ENCODE results near the gene DISC1.
A peak's percentile ranks its signal among the peaks of the same experiment; 100 is the strongest.
"Not testable (repeated sequence)": the region's sequence is repeated elsewhere in the genome, so short reads cannot be mapped to it uniquely, and the experiment has no call there.

Gene DISC1

DNA sequence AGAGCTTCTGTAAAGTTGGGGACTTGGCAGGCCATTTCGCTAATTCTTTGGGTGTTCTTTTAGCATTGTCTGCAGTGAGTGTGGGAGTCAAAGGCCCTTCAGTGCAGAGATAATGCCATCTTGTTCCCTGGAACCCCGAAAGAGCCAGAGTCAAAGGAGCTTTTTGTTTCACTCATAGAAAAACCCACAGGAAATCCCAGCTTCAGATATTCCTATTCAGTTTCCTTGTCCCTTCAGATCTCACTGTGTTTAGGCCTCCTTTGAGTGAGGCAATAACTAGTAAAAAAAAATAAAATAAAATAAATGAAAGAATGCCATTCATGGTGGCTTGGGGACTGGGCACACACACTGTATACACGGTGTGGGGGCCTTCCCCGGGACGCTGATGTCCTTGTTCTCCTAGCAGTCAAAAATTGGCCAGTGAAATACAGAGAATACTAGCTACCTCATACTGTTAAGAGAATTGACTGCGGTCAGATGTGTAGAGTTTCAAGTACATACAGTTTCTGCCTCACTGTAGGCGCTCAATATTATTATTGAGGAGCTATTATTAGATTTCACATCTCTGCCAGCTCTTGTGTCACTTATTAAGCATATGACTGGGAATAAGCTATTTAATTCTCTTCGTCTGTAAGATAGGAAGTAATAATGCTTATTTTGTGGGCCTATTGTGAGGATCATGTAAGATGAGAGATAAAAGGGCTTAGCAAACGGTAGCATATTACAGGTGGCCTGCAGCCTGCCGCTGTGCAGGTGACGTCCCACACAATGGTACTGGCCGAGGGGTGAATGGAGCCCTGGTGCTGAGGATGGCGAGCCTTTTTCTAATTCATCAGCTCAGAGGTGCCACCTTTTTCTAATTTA lies 16.7 kb downstream of the DISC1 start:
- no peak for DNase-seq (ENCODE audit: low read depth)
- H3K4me3 ChIP-seq (ENCODE audit: low read depth, low read length), result no peak overlapping the region
- TF ChIP-seq, protein P1, sequence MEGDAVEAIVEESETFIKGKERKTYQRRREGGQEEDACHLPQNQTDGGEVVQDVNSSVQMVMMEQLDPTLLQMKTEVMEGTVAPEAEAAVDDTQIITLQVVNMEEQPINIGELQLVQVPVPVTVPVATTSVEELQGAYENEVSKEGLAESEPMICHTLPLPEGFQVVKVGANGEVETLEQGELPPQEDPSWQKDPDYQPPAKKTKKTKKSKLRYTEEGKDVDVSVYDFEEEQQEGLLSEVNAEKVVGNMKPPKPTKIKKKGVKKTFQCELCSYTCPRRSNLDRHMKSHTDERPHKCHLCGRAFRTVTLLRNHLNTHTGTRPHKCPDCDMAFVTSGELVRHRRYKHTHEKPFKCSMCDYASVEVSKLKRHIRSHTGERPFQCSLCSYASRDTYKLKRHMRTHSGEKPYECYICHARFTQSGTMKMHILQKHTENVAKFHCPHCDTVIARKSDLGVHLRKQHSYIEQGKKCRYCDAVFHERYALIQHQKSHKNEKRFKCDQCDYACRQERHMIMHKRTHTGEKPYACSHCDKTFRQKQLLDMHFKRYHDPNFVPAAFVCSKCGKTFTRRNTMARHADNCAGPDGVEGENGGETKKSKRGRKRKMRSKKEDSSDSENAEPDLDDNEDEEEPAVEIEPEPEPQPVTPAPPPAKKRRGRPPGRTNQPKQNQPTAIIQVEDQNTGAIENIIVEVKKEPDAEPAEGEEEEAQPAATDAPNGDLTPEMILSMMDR (IDR thresholded peaks at IDR 0.05; ENCODE audit: control insufficient read depth, extremely low read depth, insufficient read depth), result no peak

DNA sequence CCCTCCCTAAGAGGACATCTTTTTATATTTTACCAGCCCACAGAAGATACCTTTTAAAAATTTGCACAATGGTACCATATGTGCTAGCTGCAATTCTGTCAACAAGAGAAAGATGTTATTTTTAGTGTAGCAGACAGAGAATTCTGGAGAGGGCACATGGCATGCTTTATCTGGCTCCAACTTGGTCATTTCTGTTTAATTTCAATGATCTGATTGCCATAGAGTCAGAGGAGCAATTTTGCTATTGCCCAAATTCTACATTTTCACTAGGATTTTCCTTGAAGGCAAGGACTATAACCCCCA lies 17.3 kb downstream of the DISC1 start:
- DNase-seq (ENCODE audit: low read depth), result no peak
- no peak overlapping the region for H3K4me3 ChIP-seq (ENCODE audit: low read depth, low read length)
- TF ChIP-seq, protein P1 (IDR thresholded peaks at IDR 0.05; ENCODE audit: control insufficient read depth, extremely low read depth, insufficient read depth), result no peak

DNA sequence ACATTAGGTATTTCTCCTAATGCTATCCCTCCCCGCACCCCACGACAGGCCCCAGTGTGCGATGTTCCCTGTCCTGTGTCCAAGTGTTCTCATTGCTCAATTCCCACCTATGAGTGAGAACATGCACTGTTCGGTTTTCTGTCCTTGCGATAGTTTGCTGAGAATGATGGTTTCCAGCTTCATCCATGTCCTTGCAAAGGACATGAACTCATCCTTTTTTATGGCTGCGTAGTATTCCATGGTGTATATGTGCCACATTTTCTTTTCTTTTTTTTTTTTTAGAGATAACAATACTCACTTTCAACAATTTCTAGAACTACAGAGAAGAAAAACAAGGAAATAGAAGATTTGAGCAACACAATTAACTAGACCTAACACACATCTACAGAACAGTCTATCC lies 19.0 kb downstream of the DISC1 start:
- H3K4me3 ChIP-seq (ENCODE audit: low read depth, low read length); DNase-seq (ENCODE audit: low read depth): not testable (repeated sequence)

DNA sequence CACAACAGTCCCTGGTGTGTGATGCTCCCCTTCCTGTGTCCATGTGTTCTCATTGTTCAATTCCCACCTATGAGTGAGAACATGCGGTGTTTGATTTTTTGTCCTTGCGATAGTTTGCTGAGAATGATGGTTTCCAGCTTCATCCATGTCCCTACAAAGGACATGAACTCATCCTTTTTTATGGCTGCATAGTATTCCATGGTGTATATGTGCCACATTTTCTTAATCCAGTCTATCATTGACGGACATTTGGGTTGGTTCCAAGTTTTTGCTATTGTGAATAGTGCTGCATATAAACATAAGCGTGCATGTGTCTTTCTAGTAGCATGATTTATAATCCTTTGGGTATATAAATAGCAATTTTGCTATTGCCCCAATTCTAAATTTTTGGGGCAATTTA lies 19.6 kb downstream of the DISC1 start:
- H3K4me3 ChIP-seq (ENCODE audit: low read depth, low read length); DNase-seq (ENCODE audit: low read depth): not testable (repeated sequence)

DNA sequence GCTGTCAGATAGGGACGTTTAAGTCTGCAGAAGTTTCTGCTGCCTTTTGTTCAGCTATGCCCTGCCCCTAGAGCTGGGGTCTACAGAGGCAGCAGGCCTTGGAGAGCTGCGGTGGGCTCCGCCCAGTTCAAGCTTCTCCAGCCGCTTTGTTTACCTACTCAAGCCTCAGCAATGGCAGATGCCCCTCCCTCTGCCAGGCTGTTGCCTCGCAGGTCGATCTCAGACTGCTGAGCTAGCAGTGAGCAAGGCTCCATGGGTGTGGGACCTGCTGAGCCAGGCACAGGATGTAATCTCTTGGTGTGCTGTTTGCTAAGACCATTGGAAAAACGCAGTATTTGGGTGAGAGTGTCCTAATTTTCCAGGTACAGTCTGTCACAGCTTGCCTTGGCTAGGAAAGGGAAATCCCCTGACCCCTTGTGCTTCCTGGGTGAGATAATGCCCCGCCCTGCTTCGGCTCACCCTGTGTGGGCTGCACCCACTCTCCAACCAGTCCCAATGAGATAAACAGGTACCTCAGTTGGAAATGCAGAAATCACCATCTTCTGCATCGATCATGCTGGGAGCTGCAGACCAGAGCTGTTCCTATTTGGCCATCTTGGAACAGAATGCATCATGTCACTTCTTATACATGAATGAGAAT lies 25.2 kb downstream of the DISC1 start:
- H3K4me3 ChIP-seq (ENCODE audit: low read depth, low read length), result not testable (repeated sequence)
- DNase-seq (ENCODE audit: low read depth), result peak; percentile 1

DNA sequence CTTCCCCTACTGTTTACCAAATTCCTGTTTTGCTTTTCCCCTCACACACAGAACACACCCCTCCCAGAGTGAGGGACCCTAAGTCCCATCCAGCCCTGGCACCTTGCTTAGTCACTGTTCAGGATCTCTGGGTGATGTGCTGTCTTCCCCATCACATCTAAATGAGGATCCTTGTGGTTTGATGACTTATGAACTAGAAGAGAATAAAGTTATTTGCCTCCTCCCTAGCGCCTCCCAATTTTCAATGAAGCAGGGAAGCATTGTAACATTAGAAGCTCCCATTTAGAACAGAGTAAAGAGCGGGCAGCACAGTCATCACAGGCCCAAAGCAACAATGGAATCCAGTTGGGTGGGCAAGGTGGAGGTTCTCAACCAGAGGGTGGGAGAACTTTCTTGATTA lies 27.0 kb downstream of the DISC1 start:
- TF ChIP-seq, protein P1 (IDR thresholded peaks at IDR 0.05; ENCODE audit: control insufficient read depth, extremely low read depth, insufficient read depth), result no peak
- no peak overlapping the region for H3K4me3 ChIP-seq (ENCODE audit: low read depth, low read length)
- DNase-seq (ENCODE audit: low read depth), result no peak

DNA sequence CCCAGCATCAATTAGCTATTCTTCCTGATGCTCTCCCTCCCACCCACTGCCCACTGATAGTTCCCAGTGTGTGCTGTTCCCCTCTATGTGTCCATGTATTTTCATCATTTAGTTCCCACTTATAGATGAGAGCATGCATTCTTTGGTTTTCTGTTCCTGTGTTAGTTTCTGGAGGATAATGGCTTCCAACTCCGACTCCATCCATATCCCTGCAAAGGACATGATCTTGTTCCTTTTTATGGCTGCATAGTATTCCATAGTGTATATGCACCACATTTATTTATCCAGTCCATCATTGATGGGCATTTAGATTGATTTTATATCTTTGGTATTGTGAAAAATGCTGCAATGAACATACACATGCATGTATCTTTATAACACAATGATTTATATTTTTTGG lies 30.2 kb downstream of the DISC1 start:
- no peak overlapping the region for H3K4me3 ChIP-seq (ENCODE audit: low read depth, low read length)
- no peak for DNase-seq (ENCODE audit: low read depth)
- TF ChIP-seq, protein P1 (IDR thresholded peaks at IDR 0.05; ENCODE audit: control insufficient read depth, extremely low read depth, insufficient read depth), result no peak

DNA sequence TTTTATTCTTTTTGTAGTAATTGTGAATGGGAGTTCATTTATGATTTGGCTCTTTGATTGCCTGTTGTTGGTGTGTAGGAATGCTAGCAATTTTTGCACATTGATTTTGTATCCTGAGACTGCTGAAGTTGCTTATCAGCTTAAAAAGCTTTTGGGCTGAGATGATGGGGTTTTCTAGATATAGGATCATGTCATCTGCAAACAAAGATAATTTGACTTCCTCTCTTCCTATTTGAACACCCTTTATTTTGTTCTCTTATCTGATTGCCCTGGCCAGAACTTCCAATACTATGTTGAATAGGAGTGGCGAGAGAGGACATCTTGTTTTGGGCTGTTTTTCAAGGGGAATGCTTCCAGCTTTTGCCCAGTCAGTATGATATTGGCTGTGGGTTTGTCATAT lies 31.6 kb downstream of the DISC1 start:
- not testable (repeated sequence) for DNase-seq (ENCODE audit: low read depth)

DNA sequence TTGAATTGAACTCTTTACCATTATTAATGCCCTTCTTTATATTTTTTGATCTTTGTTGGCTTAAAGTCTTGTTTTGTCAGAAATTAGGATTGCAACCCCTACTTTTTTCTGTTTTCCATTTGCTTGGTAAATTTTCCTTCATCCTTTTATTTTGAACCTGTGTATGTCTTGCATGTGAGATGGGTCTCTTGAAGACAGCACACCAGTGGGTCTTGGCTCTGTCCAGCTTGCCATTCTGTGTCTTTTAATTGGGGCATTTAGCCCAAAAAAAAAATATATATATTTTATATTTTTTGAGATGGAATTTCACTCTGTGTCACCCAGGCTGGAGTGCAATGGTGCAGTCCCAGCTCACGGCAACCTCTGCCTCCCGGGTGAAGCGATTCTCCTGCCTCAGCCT lies 33.6 kb downstream of the DISC1 start:
- TF ChIP-seq, protein P1 (IDR thresholded peaks at IDR 0.05; ENCODE audit: control insufficient read depth, extremely low read depth, insufficient read depth), result no peak
- no peak for DNase-seq (ENCODE audit: low read depth)
- no peak overlapping the region for H3K4me3 ChIP-seq (ENCODE audit: low read depth, low read length)

More for the DNA sequence above, 31.6 kb downstream of the DISC1 start:
- not testable (repeated sequence) for H3K4me3 ChIP-seq (ENCODE audit: low read depth, low read length)
